ENCODE measurements around the gene AQP12B. TPM values are rescaled to one million over a fixed set of nuclear protein-coding genes. Genes with fewer than 3 reads are reported as not detected.
"Not testable (repeated sequence)": the region's sequence is repeated elsewhere in the genome, so short reads cannot be mapped to it uniquely, and the experiment has no call there.

Gene AQP12B
- total RNA-seq, 1 experiment from 2014 or later: not detected

GRCh38 chr2:240685771-240686371 is 3.2 kb upstream of the AQP12B start:
- no peak overlapping the region for H2AK5ac ChIP-seq (ENCODE audit: insufficient read length, low read length)
- no peaks in the 10 kb centered on the region for H3K27me3 ChIP-seq (ENCODE audit: insufficient read depth, low read length)
- DNase-seq: peak; percentile 34
- no peak overlapping the region for H3K9ac ChIP-seq (ENCODE audit: extremely low read depth, insufficient read length, low read length)
- WGBS (ENCODE audit: extremely low coverage, insufficient read length, low lambda C conversion rate): no CpG with 5 or more reads among the region's 10 CpGs
- H3K4ac ChIP-seq (ENCODE audit: low read depth, low read length): no peak overlapping the region
- H2BK12ac ChIP-seq (ENCODE audit: insufficient read length, low read depth, low read length): no peak overlapping the region
- H3K23me2 ChIP-seq (ENCODE audit: insufficient read length, low read depth, low read length, poor library complexity, severe bottlenecking): no peaks in the 10 kb centered on the region
- H3K4me2 ChIP-seq (ENCODE audit: insufficient read depth, insufficient read length, low read length): no peak overlapping the region
- no peak overlapping the region for H3K18ac ChIP-seq (ENCODE audit: insufficient read length, low read depth, low read length)
- Mint-ChIP-seq H3K4me1 (peaks cover 0 to 7% of the 10 kb centered on the region in 2 experiments; a peak in 3 of 4 replicates), H3K4me3 (no peak overlapping the region), H3K36me3 (ENCODE audit: insufficient read depth in 1 of 3, low read depth in 3 of 3) (no peaks in the 10 kb centered on the region), H3K27ac (no peak overlapping the region), H3K9me3 (no peaks in the 10 kb centered on the region), H3K27me3 (ENCODE audit: low read depth) (no peaks in the 10 kb centered on the region; the same call in 1 of the 2 replicates)
- H2AFZ ChIP-seq (ENCODE audit: low read length): no peak overlapping the region
- H4K5ac ChIP-seq (ENCODE audit: insufficient read length, low read depth, low read length): no peak overlapping the region
- H4K8ac ChIP-seq (replicated peaks; ENCODE audit: insufficient read length, low read depth, low read length): no peak overlapping the region
- H3T11ph ChIP-seq (ENCODE audit: low read length): no peak overlapping the region
- no peak overlapping the region for H2BK120ac ChIP-seq (ENCODE audit: low read depth, low read length, poor library complexity, severe bottlenecking)
- no peak overlapping the region for H3K23ac ChIP-seq (ENCODE audit: insufficient read length, low read depth, low read length)
- no peaks in the 10 kb centered on the region for H4K20me1 ChIP-seq (ENCODE audit: control insufficient read depth, insufficient read depth, insufficient read length)
- H3K4me1 ChIP-seq (ENCODE audit: insufficient read depth, low read length): no peaks in the 10 kb centered on the region
- H3K9me3 ChIP-seq (ENCODE audit: control insufficient read depth, low read depth, low read length): no peaks in the 10 kb centered on the region
- H3K79me2 ChIP-seq (ENCODE audit: insufficient read depth, low read length): no peaks in the 10 kb centered on the region
- no peak overlapping the region for H3K56ac ChIP-seq (ENCODE audit: insufficient read length, low read depth, low read length)
- H3K79me1 ChIP-seq (ENCODE audit: insufficient read depth, low read depth, low read length, poor library complexity, severe bottlenecking): no peaks in the 10 kb centered on the region
- H3K14ac ChIP-seq (ENCODE audit: insufficient read depth, low read length): no peak overlapping the region; the same call in 1 of the 2 replicates
- no peak overlapping the region for H2BK5ac ChIP-seq (ENCODE audit: insufficient read length, low read length)
- no peak overlapping the region for H2BK20ac ChIP-seq (ENCODE audit: low read depth, low read length, poor library complexity, severe bottlenecking)
- 0 out of 3 replicates have a peak, but pooled peaks have one; percentile 30 for TF ChIP-seq CTCF (conservative IDR thresholded peaks at IDR 0.05)
- no peak overlapping the region for H3K27ac ChIP-seq (ENCODE audit: insufficient read length, low read depth, low read length)
- H2BK15ac ChIP-seq (ENCODE audit: low read depth, low read length): no peak overlapping the region
- no peak overlapping the region for H4K91ac ChIP-seq (ENCODE audit: insufficient read length, low read depth, low read length)

- H2BK120ac ChIP-seq (ENCODE audit: low read depth, low read length, poor library complexity, severe bottlenecking); H3K14ac ChIP-seq (ENCODE audit: insufficient read depth, low read length); H2AFZ ChIP-seq (ENCODE audit: low read length); H4K5ac ChIP-seq (ENCODE audit: insufficient read length, low read depth, low read length); H3T11ph ChIP-seq (ENCODE audit: low read length); H3K9ac ChIP-seq (ENCODE audit: extremely low read depth, insufficient read length, low read length); H3K79me1 ChIP-seq (ENCODE audit: insufficient read depth, low read depth, low read length, poor library complexity, severe bottlenecking); H4K20me1 ChIP-seq (ENCODE audit: control insufficient read depth, insufficient read depth, insufficient read length); H2BK15ac ChIP-seq (ENCODE audit: low read depth, low read length); H2BK12ac ChIP-seq (ENCODE audit: insufficient read length, low read depth, low read length); H3K4me1 Mint-ChIP-seq; H3K18ac ChIP-seq (ENCODE audit: insufficient read length, low read depth, low read length); H4K91ac ChIP-seq (ENCODE audit: insufficient read length, low read depth, low read length); H3K36me3 Mint-ChIP-seq (ENCODE audit: insufficient read depth in 1 of 3, low read depth in 3 of 3); H4K8ac ChIP-seq (replicated peaks; ENCODE audit: insufficient read length, low read depth, low read length); H3K4me3 Mint-ChIP-seq; H2AK5ac ChIP-seq (ENCODE audit: insufficient read length, low read length); H3K56ac ChIP-seq (ENCODE audit: insufficient read length, low read depth, low read length); H3K9me3 ChIP-seq (ENCODE audit: control insufficient read depth, low read depth, low read length); H3K27ac ChIP-seq (ENCODE audit: insufficient read length, low read depth, low read length); H3K27me3 ChIP-seq (ENCODE audit: insufficient read depth, low read length); H2BK20ac ChIP-seq (ENCODE audit: low read depth, low read length, poor library complexity, severe bottlenecking); H2BK5ac ChIP-seq (ENCODE audit: insufficient read length, low read length); H3K23me2 ChIP-seq (ENCODE audit: insufficient read length, low read depth, low read length, poor library complexity, severe bottlenecking); H3K27me3 Mint-ChIP-seq (ENCODE audit: low read depth); H3K4me2 ChIP-seq (ENCODE audit: insufficient read depth, insufficient read length, low read length); H3K27ac Mint-ChIP-seq; H3K23ac ChIP-seq (ENCODE audit: insufficient read length, low read depth, low read length); H3K9me3 Mint-ChIP-seq; H3K4me1 ChIP-seq (ENCODE audit: insufficient read depth, low read length); H3K79me2 ChIP-seq (ENCODE audit: insufficient read depth, low read length); H3K4ac ChIP-seq (ENCODE audit: low read depth, low read length): not testable (repeated sequence)
- DNase-seq: peak; percentile 12
- WGBS (ENCODE audit: extremely low coverage, insufficient read length, low lambda C conversion rate): no CpG with 5 or more reads among the region's 15 CpGs
Observed at GRCh38 chr2:240683980-240684728, 1.5 kb upstream of the AQP12B start.
